GM19397 (cell line): Measurements from ENCODE around the gene RAET1G.

Experiments used
- ATAC-seq: cut with Tn5 transposase; IDR thresholded peaks from one replicate; pipeline ENCODE4 v1.9.1; 2021; ENCODE audit warnings: mild to moderate bottlenecking, moderate library complexity; ENCODE audit not compliant: unreplicated experiment

RAET1G gene

DNA sequence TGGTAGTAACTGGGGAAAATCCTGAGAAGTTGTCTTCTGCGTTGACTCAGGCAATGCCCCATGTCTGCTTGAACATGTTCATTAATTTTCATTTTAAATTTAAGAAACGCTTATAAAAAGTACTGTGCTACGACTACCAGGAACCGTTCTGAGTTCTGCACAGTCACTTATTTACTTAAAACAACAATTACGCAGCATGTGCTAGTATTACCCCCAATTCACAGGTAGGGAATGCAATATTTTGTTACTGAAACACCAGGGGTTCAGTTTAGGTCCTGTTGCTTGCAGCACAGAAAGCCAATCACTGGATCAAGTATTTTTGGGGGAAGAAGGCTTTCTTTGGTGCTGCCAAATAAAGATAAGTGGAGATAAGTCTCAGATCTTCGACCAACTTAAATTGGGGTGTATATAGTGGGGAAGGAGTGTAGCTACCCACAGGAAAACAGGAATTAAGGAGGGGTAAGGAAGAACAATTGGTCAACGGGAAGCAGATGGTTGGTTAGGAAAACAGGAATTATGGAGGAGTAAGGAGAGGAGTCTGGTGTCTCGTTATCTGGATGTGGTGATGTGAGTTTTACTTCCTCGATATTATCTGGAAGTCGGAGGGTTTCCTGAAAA lies 53.5 kb downstream of the RAET1G start:
- ATAC-seq: no peak

DNA sequence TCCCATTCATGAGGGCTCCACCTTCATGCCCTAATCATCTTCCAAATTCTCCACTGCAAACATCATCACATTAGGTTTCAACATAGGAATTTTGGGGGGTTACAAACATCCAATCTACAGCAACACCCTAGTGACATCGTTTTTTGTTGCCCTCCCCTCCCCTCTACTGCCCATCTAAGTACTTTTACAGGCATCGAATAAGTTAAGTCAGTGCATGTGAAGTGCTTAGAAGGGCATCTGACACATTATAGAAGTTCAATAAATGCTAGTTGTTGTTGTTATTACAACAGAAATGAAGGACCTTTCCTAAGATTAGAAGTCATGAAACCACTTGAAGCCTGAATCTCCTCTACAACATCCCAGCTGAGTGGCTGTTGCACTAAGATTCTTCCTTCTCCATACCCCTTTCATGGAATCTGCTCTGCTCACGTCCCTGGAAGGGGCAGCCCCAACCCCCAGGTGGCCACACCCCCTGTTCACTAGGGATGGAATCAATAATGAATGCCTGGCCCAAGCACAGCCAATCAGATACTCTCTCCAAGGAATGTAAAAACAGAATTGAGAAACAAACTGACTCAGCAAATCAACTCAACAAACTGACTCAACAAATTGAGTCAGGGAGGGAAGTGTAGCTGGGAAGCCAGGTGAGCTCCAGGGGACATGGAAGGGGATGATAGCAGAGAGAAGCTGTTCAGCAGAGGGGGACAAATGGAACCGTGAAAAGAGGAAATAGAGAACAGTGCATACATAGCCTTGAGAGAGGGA lies 54.9 kb downstream of the RAET1G start:
- ATAC-seq: no peak
